GM06990 (cell line): ENCODE measurements around the gene PCBP3.
"Not testable (repeated sequence)": the region's sequence is repeated elsewhere in the genome, so short reads cannot be mapped to it uniquely, and the experiment has no call there.

Experiments used
- DNase-seq: peaks from one replicate; pipeline ENCODE4 v3.0.0-alpha.2; 2011; ENCODE audit not compliant: insufficient read length; ENCODE audit errors: extremely low read depth
- H3K27me3 ChIP-seq: replicated peaks from 2 replicates; pipeline ENCODE4 v1.6.0; 2011; ENCODE audit warnings: low read length; ENCODE audit not compliant: control insufficient read depth, insufficient read depth
- H3K36me3 ChIP-seq: 2 replicates; pipeline ENCODE4 v1.5.1; 2011; ENCODE audit warnings: low read length; ENCODE audit not compliant: control insufficient read depth, insufficient read depth
- H3K4me3 ChIP-seq: replicated peaks from 2 replicates; pipeline ENCODE4 v1.5.1; 2011; ENCODE audit warnings: low read depth, mild to moderate bottlenecking, control low read depth, low read length
- TF ChIP-seq, protein P1 (sequence below): IDR thresholded peaks from 2 replicates; pipeline ENCODE4 v1.5.1; 2011; ENCODE audit warnings: low read length, control low read depth, mild to moderate bottlenecking, inconsistent platforms; ENCODE audit not compliant: insufficient read depth, poor library complexity, severe bottlenecking

Gene PCBP3

GRCh38 chr21:45669382-45669781 lies 25.9 kb downstream of the PCBP3 start:
- H3K36me3 ChIP-seq: no peaks in the 10 kb centered on the region
- H3K27me3 ChIP-seq: no peaks in the 10 kb centered on the region

DNA sequence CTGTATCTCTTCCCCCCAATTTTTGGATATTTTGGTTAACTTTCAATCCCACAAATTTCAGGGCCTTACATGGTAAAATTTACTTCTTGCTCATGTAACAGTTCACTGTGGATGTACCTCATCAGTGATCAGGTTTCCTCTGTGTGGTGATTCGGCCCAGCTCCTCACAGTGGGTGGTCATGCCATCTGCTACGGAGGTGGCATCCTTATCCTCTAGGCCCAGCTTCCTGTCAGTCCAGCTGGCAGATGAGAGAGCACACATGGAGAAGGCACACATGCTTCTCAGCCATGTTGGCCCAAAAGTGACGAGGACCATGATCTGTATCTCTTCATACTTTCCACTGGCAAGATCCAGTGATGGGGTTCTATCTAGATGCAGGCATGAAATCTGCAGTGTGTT lies 27.2 kb downstream of the PCBP3 start:
- Histone ChIP-seq H3K36me3 (no peaks in the 10 kb centered on the region), H3K27me3 (no peaks in the 10 kb centered on the region)
- DNase-seq: no peak

More at GRCh38 chr21:45669382-45669781, 25.9 kb downstream of the PCBP3 start:
- H3K4me3 ChIP-seq: no peak overlapping the region
- no peak for DNase-seq
- TF ChIP-seq, protein P1, sequence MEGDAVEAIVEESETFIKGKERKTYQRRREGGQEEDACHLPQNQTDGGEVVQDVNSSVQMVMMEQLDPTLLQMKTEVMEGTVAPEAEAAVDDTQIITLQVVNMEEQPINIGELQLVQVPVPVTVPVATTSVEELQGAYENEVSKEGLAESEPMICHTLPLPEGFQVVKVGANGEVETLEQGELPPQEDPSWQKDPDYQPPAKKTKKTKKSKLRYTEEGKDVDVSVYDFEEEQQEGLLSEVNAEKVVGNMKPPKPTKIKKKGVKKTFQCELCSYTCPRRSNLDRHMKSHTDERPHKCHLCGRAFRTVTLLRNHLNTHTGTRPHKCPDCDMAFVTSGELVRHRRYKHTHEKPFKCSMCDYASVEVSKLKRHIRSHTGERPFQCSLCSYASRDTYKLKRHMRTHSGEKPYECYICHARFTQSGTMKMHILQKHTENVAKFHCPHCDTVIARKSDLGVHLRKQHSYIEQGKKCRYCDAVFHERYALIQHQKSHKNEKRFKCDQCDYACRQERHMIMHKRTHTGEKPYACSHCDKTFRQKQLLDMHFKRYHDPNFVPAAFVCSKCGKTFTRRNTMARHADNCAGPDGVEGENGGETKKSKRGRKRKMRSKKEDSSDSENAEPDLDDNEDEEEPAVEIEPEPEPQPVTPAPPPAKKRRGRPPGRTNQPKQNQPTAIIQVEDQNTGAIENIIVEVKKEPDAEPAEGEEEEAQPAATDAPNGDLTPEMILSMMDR: no peak

DNA sequence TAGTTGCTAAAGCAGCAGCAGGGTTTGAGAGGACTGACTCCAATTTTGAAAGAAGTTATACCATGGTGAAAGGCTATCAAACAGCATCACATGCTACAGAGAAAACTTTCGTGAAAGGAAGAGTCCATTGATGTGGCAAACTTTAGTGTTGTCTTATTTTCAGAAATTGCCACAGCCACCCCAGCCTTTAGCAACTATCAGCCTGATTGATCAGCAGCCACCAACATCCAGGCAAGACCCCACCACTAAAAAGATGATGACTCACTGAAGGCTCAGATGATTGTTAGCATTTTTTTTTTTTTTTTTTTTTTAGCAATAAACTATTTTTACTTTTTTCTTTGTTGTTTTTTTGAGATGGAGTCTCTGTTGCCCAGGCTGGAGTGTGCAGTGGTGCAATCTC lies 35.3 kb downstream of the PCBP3 start:
- not testable (repeated sequence) for DNase-seq, H3K36me3 ChIP-seq, H3K27me3 ChIP-seq, H3K4me3 ChIP-seq

More for the DNA sequence above, 27.2 kb downstream of the PCBP3 start:
- H3K4me3 ChIP-seq: no peak overlapping the region
- TF ChIP-seq, protein P1: no peak

DNA sequence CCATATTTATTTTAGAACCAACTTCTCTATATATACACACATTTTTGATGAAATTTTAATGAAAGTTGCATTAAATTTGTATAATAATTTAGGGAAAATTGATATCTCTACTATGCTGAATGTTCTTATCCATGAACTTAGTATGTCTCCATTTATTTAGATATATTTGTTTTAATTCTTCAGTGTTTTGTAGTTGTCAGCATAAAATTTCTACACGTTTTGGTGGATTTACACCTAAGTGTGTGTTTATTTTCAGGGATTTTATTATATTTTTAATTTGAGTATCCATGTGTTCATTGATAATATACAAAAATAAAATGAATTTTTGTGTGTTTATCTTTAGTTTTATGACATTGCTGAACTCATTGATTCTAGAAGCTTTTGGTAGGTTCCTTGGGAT lies 36.7 kb downstream of the PCBP3 start:
- no peak for DNase-seq
- Histone ChIP-seq H3K4me3 (no peak overlapping the region), H3K36me3 (no peaks in the 10 kb centered on the region), H3K27me3 (no peaks in the 10 kb centered on the region)
- TF ChIP-seq, protein P1: no peak

- TF ChIP-seq, protein P1: no peak
- no peak overlapping the region for H3K4me3 ChIP-seq
- no peaks in the 10 kb centered on the region for H3K27me3 ChIP-seq
- H3K36me3 ChIP-seq: no peaks in the 10 kb centered on the region
- DNase-seq: no peak
Measured at GRCh38 chr21:45695086-45695485, 51.6 kb downstream of the PCBP3 start.

GRCh38 chr21:45698493-45699184 lies 55.1 kb downstream of the PCBP3 start:
- Histone ChIP-seq H3K36me3 (no peaks in the 10 kb centered on the region), H3K4me3 (no peak overlapping the region), H3K27me3 (no peaks in the 10 kb centered on the region)
- no peak for DNase-seq
- TF ChIP-seq, protein P1: no peak
